Hematopoietic multipotent progenitor cell treated with erythropoietin and hydrocortisone succinate and interleukin-3 and kit ligand, for 8 days (in vitro differentiated cells): Measurements from ENCODE around the gene SMYD3.

ENCODE experiments used
- DNase-seq: peaks from one replicate; pipeline ENCODE4 v3.0.0-alpha.2; 2015

SMYD3 gene

GRCh38 chr1:245877976-245878375 is 629.1 kb downstream of the SMYD3 start:
- DNase-seq = no peak

- no peak for DNase-seq
Measured at GRCh38 chr1:245876586-245876985, 630.5 kb downstream of the SMYD3 start.

- DNase-seq = no peak
Measured at GRCh38 chr1:245875581-245876261, 631.4 kb downstream of the SMYD3 start.

GRCh38 chr1:245874942-245875580 is 632.0 kb downstream of the SMYD3 start:
- DNase-seq = peak; percentile 98

- DNase-seq = no peak
Measured at GRCh38 chr1:245873883-245874671, 633.0 kb downstream of the SMYD3 start.

- no peak for DNase-seq
Measured at GRCh38 chr1:245873068-245873467, 634.0 kb downstream of the SMYD3 start.

- DNase-seq = no peak
Measured at GRCh38 chr1:245872475-245872874, 634.6 kb downstream of the SMYD3 start.

- DNase-seq = no peak
Measured at GRCh38 chr1:245871915-245872314, 635.2 kb downstream of the SMYD3 start.

- DNase-seq = no peak
Measured at GRCh38 chr1:245871191-245871590, 635.9 kb downstream of the SMYD3 start.

GRCh38 chr1:245870698-245871097 is 636.4 kb downstream of the SMYD3 start:
- DNase-seq = no peak

GRCh38 chr1:245869847-245870246 is 637.2 kb downstream of the SMYD3 start:
- DNase-seq = no peak

GRCh38 chr1:245867738-245868137 is 639.3 kb downstream of the SMYD3 start:
- no peak for DNase-seq

GRCh38 chr1:245864872-245865271 is 642.2 kb downstream of the SMYD3 start:
- no peak for DNase-seq

- DNase-seq = no peak
Measured at GRCh38 chr1:245863566-245864184, 643.4 kb downstream of the SMYD3 start.

- DNase-seq = no peak
Measured at GRCh38 chr1:245862812-245863540, 644.1 kb downstream of the SMYD3 start.

GRCh38 chr1:245860657-245861544 is 646.2 kb downstream of the SMYD3 start:
- DNase-seq = no peak

GRCh38 chr1:245859493-245860114 is 647.5 kb downstream of the SMYD3 start:
- DNase-seq = no peak

- peak; percentile 14 for DNase-seq
Measured at GRCh38 chr1:245858722-245859492, 648.2 kb downstream of the SMYD3 start.

- no peak for DNase-seq
Measured at GRCh38 chr1:245858022-245858721, 648.9 kb downstream of the SMYD3 start.
